H1 (cell line): ENCODE measurements around the gene ELOF1. TPM values are rescaled to one million over a fixed set of nuclear protein-coding genes. Genes with fewer than 3 reads are reported as not detected.

ENCODE experiments used
- CTCF ChIA-PET: fragments of 300-600 bp; sonication (Branson Sonifier 250); formaldehyde crosslinking; loops from one replicate; lab custom pipeline; 2021; ENCODE audit not compliant: partially characterized antibody; lab: Charles Lee
- POLR2A ChIA-PET: fragments of 300-600 bp; sonication (Branson Sonifier 250); formaldehyde crosslinking; loops from one replicate; lab custom pipeline; 2021; ENCODE audit warnings: inconsistent platforms; ENCODE audit not compliant: partially characterized antibody; lab: Charles Lee
- DNase-seq, 2 experiments: peaks; one replicate each; pipeline versions ENCODE4 v3.0.0 to v3.0.0-alpha.2; 2010 to 2022; ENCODE audit warnings: low spot score in 2 of 2, low read depth in 1 of 2, mixed read lengths in 1 of 2
- FAIRE-seq: peaks from 2 replicates; lab custom pipeline; 2011; peaks lifted over from hg19 to GRCh38; lab: Jason Lieb, UNC
- H2AFZ ChIP-seq: 2 replicates; pipeline ENCODE4 v1.8.1; 2012; ENCODE audit warnings: low read length, inconsistent platforms
- H2AK5ac ChIP-seq: 2 replicates; pipeline ENCODE4 v1.6.1; 2013; ENCODE audit warnings: low read depth, low read length
- H2BK120ac ChIP-seq: replicated peaks from 2 replicates; pipeline ENCODE3; 2013; ENCODE audit warnings: low read depth, low read length, inconsistent platforms
- H2BK12ac ChIP-seq: 2 replicates; pipeline ENCODE4 v1.6.1; 2013; ENCODE audit warnings: low read depth, low read length
- H2BK15ac ChIP-seq: 2 replicates; pipeline ENCODE4 v1.6.1; 2013; ENCODE audit warnings: low read length
- H2BK20ac ChIP-seq: 2 replicates; pipeline ENCODE4 v1.6.1; 2013; ENCODE audit warnings: low read length
- H2BK5ac ChIP-seq: 2 replicates; pipeline ENCODE4 v1.6.1; 2013; ENCODE audit warnings: low read depth, low read length
- H3K14ac ChIP-seq: 2 replicates; pipeline ENCODE4 v1.6.1; 2013; ENCODE audit warnings: inconsistent platforms; ENCODE audit not compliant: insufficient read length
- H3K18ac ChIP-seq: 2 replicates; pipeline ENCODE4 v1.6.1; 2013; ENCODE audit warnings: low read length; ENCODE audit errors: extremely low read depth
- H3K23ac ChIP-seq: 2 replicates; pipeline ENCODE4 v1.6.1; 2013; ENCODE audit warnings: inconsistent platforms; ENCODE audit not compliant: insufficient read length
- H3K23me2 ChIP-seq: 2 replicates; pipeline ENCODE4 v1.6.1; 2013; ENCODE audit warnings: low read depth, low read length
- H3K27ac ChIP-seq: 2 replicates; pipeline ENCODE4 v1.6.1; 2011; ENCODE audit warnings: low read depth, low read length, inconsistent platforms
- H3K27me3 ChIP-seq, 4 experiments: replicated peaks in 1 of 4; 1 replicate in 1 of 4; 2 replicates in 3 of 4; pipeline versions ENCODE4 v1.6.1 to v1.8.1; 2011 to 2013; ENCODE audit warnings: low read length in 3 of 4, mild to moderate bottlenecking in 3 of 4, inconsistent platforms in 2 of 4, mixed read lengths in 2 of 4, moderate library complexity in 1 of 4; ENCODE audit not compliant: control insufficient read depth in 3 of 4, insufficient read depth in 3 of 4; ENCODE audit errors: extremely low read depth in 1 of 4
- H3K36me3 ChIP-seq, 4 experiments: 2 replicates each; pipeline versions ENCODE4 v1.6.1 to v1.8.1; 2011 to 2013; ENCODE audit warnings: mild to moderate bottlenecking in 4 of 4, low read length in 3 of 4, moderate library complexity in 2 of 4, control low read depth in 1 of 4, inconsistent platforms in 1 of 4; ENCODE audit not compliant: insufficient read depth in 4 of 4, control insufficient read depth in 2 of 4
- H3K4ac ChIP-seq: replicated peaks from 2 replicates; pipeline ENCODE3; 2013; ENCODE audit warnings: low read length, low read depth, mixed read lengths, inconsistent platforms; ENCODE audit not compliant: insufficient read length
- H3K4me1 ChIP-seq, 4 experiments: replicated peaks in 1 of 4; 1 replicate in 1 of 4; 2 replicates in 3 of 4; pipeline versions ENCODE4 v1.6.1 to v1.8.1; 2011 to 2013; ENCODE audit warnings: low read length in 3 of 4, inconsistent platforms in 2 of 4, mixed read lengths in 1 of 4; ENCODE audit not compliant: insufficient read depth in 4 of 4, control insufficient read depth in 3 of 4
- H3K4me2 ChIP-seq, 2 experiments: 2 replicates each; pipeline versions ENCODE4 v1.6.1 to v1.8.1; 2011 to 2013; ENCODE audit warnings: low read depth in 2 of 2, low read length in 2 of 2, control low read depth in 1 of 2, inconsistent platforms in 1 of 2, mild to moderate bottlenecking in 1 of 2; ENCODE audit not compliant: insufficient read depth in 1 of 2
- H3K4me3 ChIP-seq, 4 experiments: fragments of 200-600, 300-600 bp in 1 of 4; sonication (generic), shearing (Covaris generic), sonication (Bioruptor Twin) in 1 of 4; 2 replicates each; pipeline versions ENCODE4 v1.5.1 to v1.8.1; 2011 to 2016; ENCODE audit warnings: low read length in 4 of 4, low read depth in 3 of 4, control low read depth in 2 of 4, inconsistent platforms in 2 of 4, mild to moderate bottlenecking in 2 of 4, mixed read lengths in 1 of 4, moderate library complexity in 1 of 4; ENCODE audit not compliant: insufficient read depth in 2 of 4; ENCODE audit errors: extremely low read depth in 1 of 4
- H3K56ac ChIP-seq: replicated peaks from 2 replicates; pipeline ENCODE3; 2013; ENCODE audit warnings: low read depth, mild to moderate bottlenecking, mixed read lengths, low read length, inconsistent platforms; ENCODE audit not compliant: insufficient read length
- H3K79me1 ChIP-seq: 2 replicates; pipeline ENCODE4 v1.6.1; 2013; ENCODE audit warnings: low read depth, low read length, control low read depth
- H3K79me2 ChIP-seq, 2 experiments: 2 replicates each; pipeline versions ENCODE4 v1.6.1 to v1.8.1; 2012 to 2013; ENCODE audit warnings: low read length in 2 of 2, mild to moderate bottlenecking in 2 of 2, inconsistent platforms in 1 of 2; ENCODE audit not compliant: insufficient read depth in 2 of 2, control insufficient read depth in 1 of 2
- H3K9ac ChIP-seq, 4 experiments: replicated peaks in 1 of 4; 1 replicate in 1 of 4; 2 replicates in 3 of 4; pipeline versions ENCODE4 v1.6.1 to v1.8.1; 2011 to 2013; ENCODE audit warnings: low read depth in 3 of 4, low read length in 3 of 4, control low read depth in 2 of 4, mild to moderate bottlenecking in 2 of 4, moderate library complexity in 2 of 4, inconsistent platforms in 1 of 4; ENCODE audit errors: extremely low read depth in 1 of 4
- H3K9me3 ChIP-seq, 2 experiments: 2 replicates each; pipeline versions ENCODE4 v1.6.1 to v1.8.1; 2012 to 2013; ENCODE audit warnings: mild to moderate bottlenecking in 2 of 2, moderate library complexity in 2 of 2, control low read depth in 1 of 2, inconsistent platforms in 1 of 2, low read depth in 1 of 2, low read length in 1 of 2, mixed read lengths in 1 of 2; ENCODE audit not compliant: insufficient read depth in 2 of 2
- H4K20me1 ChIP-seq, 2 experiments: replicated peaks in 1 of 2; 2 replicates each; pipeline versions ENCODE3 to v1.8.1; 2011 to 2013; ENCODE audit warnings: inconsistent platforms in 2 of 2, low read length in 2 of 2, mild to moderate bottlenecking in 1 of 2; ENCODE audit not compliant: insufficient read depth in 2 of 2, control insufficient read depth in 1 of 2
- H4K5ac ChIP-seq: 2 replicates; pipeline ENCODE4 v1.6.1; 2013; ENCODE audit warnings: low read length, low read depth, mixed read lengths, inconsistent platforms; ENCODE audit not compliant: insufficient read length
- H4K8ac ChIP-seq: 2 replicates; pipeline ENCODE4 v1.8.0; 2013; ENCODE audit warnings: mild to moderate bottlenecking, moderate library complexity, low read length, inconsistent platforms; ENCODE audit not compliant: insufficient read depth; ENCODE audit errors: extremely low read depth
- H4K91ac ChIP-seq: replicated peaks from 2 replicates; pipeline ENCODE3; 2013; ENCODE audit warnings: low read length, mixed read lengths, inconsistent platforms; ENCODE audit not compliant: insufficient read length
- ATF3 ChIP-seq: IDR thresholded peaks from 2 replicates; pipeline ENCODE4 v1.6.1; 2011; ENCODE audit warnings: low read depth, mild to moderate bottlenecking, low read length; ENCODE audit not compliant: insufficient read depth
- BACH1 ChIP-seq: IDR thresholded peaks from 2 replicates; pipeline ENCODE4 v1.6.1; 2012; ENCODE audit warnings: low read length, improper control_type of control experiment
- CBX5 ChIP-seq: fragments of 300-800, 300-1000 bp; sonication (generic); IDR thresholded peaks from 2 replicates; pipeline ENCODE4 v1.7.1; 2016; ENCODE audit warnings: antibody characterized with exemption, low read length, low read depth
- CHD2 ChIP-seq: IDR thresholded peaks from 2 replicates; pipeline ENCODE4 v1.6.1; 2012; ENCODE audit warnings: low read length, improper control_type of control experiment
- HDAC6 ChIP-seq: IDR thresholded peaks from one replicate; pipeline ENCODE4 v1.7.1; 2012; ENCODE audit warnings: low read depth, mild to moderate bottlenecking, inconsistent platforms, low read length, moderate library complexity
- POLR2A ChIP-seq, 2 experiments: IDR thresholded peaks; 1 replicate in 1 of 2; 2 replicates in 1 of 2; pipeline ENCODE4 v1.6.1; 2011; ENCODE audit warnings: low read depth in 2 of 2, low read length in 2 of 2, mild to moderate bottlenecking in 2 of 2; ENCODE audit errors: control extremely low read depth in 1 of 2
- RAD21 ChIP-seq, 2 experiments: IDR thresholded peaks in 1 of 2; conservative IDR thresholded peaks in 1 of 2; 2 replicates each; pipeline ENCODE4 v1.6.1; 2011; ENCODE audit warnings: low read depth in 2 of 2, low read length in 2 of 2, improper control_type of control experiment in 1 of 2, inconsistent platforms in 1 of 2, mild to moderate bottlenecking in 1 of 2, moderate library complexity in 1 of 2
- SIN3A ChIP-seq, 2 experiments: IDR thresholded peaks in 1 of 2; conservative IDR thresholded peaks in 1 of 2; 2 replicates each; pipeline ENCODE4 v1.6.1; 2011 to 2012; ENCODE audit warnings: low read length in 2 of 2, improper control_type of control experiment in 1 of 2, low read depth in 1 of 2, mild to moderate bottlenecking in 1 of 2
- TAF1 ChIP-seq: IDR thresholded peaks from 2 replicates; pipeline ENCODE4 v1.6.1; 2011; ENCODE audit warnings: mild to moderate bottlenecking, low read depth, low read length
- TCF12 ChIP-seq: IDR thresholded peaks from 2 replicates; pipeline ENCODE4 v1.6.1; 2011; ENCODE audit warnings: low read depth, mild to moderate bottlenecking, low read length
- USF2 ChIP-seq: IDR thresholded peaks from 2 replicates; pipeline ENCODE4 v1.6.1; 2011; ENCODE audit warnings: low read length, improper control_type of control experiment
- WGBS, 2 experiments: shearing (Covaris generic) in 1 of 2; methylation state at CpG; one replicate each; pipeline versions ENCODE4 v1.1.6 to v1.1.7; 2013 to 2015; ENCODE audit warnings: low lambda C conversion rate in 2 of 2, mixed read lengths in 2 of 2, inconsistent platforms in 1 of 2, low coverage in 1 of 2, missing lambda C conversion rate in 1 of 2; ENCODE audit not compliant: insufficient replicate concordance in 2 of 2, insufficient coverage in 1 of 2, insufficient read length in 1 of 2; ENCODE audit errors: extremely low coverage in 1 of 2, missing lambda C conversion rate in 1 of 2; 5-methylcytosine and 5-hydroxymethylcytosine counted together
- polyA plus RNA-seq, 7 experiments: library from polyadenylated mRNA; depleted of rRNA in 3 of 7; stranded (reverse) in 5 of 7; unstranded in 2 of 7; fragments of >200 nt in 5 of 7; fragments of 200-250 nt in 2 of 7; gene quantifications; 1 replicate in 5 of 7; 2 replicates in 1 of 7; 4 replicates in 1 of 7; pipeline versions ENCODE4 v1.2.1 to v1.2.3, GENCODE V29; 2011 to 2013; ENCODE audit warnings: missing spikeins in 2 of 7, mixed read lengths in 2 of 7
- total RNA-seq: library from RNA; stranded (reverse); fragmentation: NEBNext Ultra II Directional; extraction: Animal tissue kit (Norgen Biotek cat#: 25700); gene quantifications from 2 replicates; pipeline ENCODE4 v1.2.1, GENCODE V29; 2021

The ELOF1 gene
- total and polyA plus RNA-seq, 2 of the 8 experiments (the other 6 are each of a cell fraction or from before 2014, with no cell fraction given), result 84.2 to 101 TPM

- Histone ChIP-seq H3K27me3 (no peaks in the 10 kb centered on the region), H2BK5ac (no peak overlapping the region), H3K36me3 (peaks cover 0 to 7% (median 0%) of the 10 kb centered on the region in 4 experiments; a peak in 2 of 8 replicates), H2BK15ac (peak overlapping the region; percentile 6; the same call in 1 of the 2 replicates), H3K18ac (no peak overlapping the region), H3K9me3 (no peaks in the 10 kb centered on the region), H3K14ac (no peak overlapping the region), H3K27ac (no peak overlapping the region), H2BK12ac (peak overlapping the region; percentile 2; the same call in 1 of the 2 replicates), H3K4ac (no peak overlapping the region), H3K23me2 (no peaks in the 10 kb centered on the region; the same call in 1 of the 2 replicates), H3K4me1 (no peaks in the 10 kb centered on the region; a peak in 1 of 7 replicates), H3K23ac (no peak overlapping the region), H2AFZ (no peak overlapping the region), H3K79me1 (no peaks in the 10 kb centered on the region; the same call in none of the 2 replicates), H3K9ac (no peak overlapping the region), H4K91ac (no peak overlapping the region), H3K4me2 (no peak overlapping the region), H4K8ac (peak overlapping the region; percentile 35; the same call in 1 of the 2 replicates), H4K5ac (no peak overlapping the region), H2AK5ac (0 out of 2 replicates have a peak overlapping the region, but pooled peaks have one; percentile 32), H2BK20ac (no peak overlapping the region), H3K56ac (no peak overlapping the region), H3K4me3 (no peak overlapping the region), H3K79me2 (peaks cover 4 to 33% of the 10 kb centered on the region in 2 experiments; a peak in 3 of 4 replicates), H2BK120ac (no peak overlapping the region), H4K20me1 (no peaks in the 10 kb centered on the region)
- no peak for FAIRE-seq
- ChIA-PET CTCF (no interaction called here), POLR2A (interaction anchor here (0.6 kb wide), 1 partner anchor 386 kb away, joined by 3 read pairs; no protein-coding TSS in a partner anchor)
- WGBS, 2 experiments, result 89% methylated on average over 10 of the region's 10 CpGs; no CpG with 5 or more reads in 1 of the 2 experiments
- DNase-seq, result no peak
- TF ChIP-seq BACH1 (no peak), ATF3 (no peak), USF2 (no peak), TCF12 (no peak), POLR2A (IDR thresholded peaks at IDR 0.05; ENCODE audit: control extremely low read depth in 1 of 2, low read depth in 2 of 2, low read length in 2 of 2) (no peak), TAF1 (no peak), SIN3A (conservative IDR thresholded peaks at IDR 0.05 in 1 of 2, IDR thresholded peaks at IDR 0.05 in 1 of 2; ENCODE audit: low read depth in 1 of 2, low read length in 2 of 2) (no peak), HDAC6 (no peak), CBX5 (no peak), RAD21 (IDR thresholded peaks at IDR 0.05 in 1 of 2, conservative IDR thresholded peaks at IDR 0.05 in 1 of 2; ENCODE audit: low read depth in 2 of 2, low read length in 2 of 2) (no peak), CHD2 (no peak)
Measured at GRCh38 chr19:11596156-11596555, 37.1 kb upstream of the ELOF1 start.
